ENCODE measurements around the gene CSAD.

Gene CSAD

DNA sequence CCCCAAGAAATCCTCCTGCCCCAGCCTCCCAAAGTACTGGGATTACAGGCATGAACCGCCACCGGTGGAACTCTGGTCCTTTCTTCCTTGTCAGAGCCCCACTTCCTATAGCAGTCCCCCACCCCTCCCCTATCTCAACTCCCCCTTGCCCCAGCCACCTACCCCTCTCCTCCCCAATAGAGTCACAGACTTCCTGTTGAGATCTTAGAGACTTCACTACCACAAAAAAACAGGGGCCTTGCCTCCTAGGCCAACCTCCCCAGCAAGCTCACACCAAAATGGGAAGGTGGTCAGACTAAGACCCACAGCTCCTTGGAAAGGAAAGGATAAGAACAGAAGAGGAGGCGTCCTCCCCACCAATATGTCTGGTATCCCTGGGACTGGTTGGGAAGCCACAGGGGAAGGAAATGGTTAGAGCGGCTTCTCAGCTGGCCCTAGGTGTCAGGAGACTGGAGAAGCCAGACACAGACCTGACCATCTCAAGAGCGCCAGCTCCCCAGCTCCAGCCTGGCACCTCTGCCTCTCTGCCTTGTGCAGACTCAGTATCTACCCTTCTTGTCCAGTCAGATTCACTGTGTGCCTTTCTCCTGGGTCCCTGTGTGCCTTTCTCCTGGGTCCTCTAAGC lies 17.9 kb upstream of the CSAD start:
- no peak for DNase-seq (ENCODE audit: low spot score)

DNA sequence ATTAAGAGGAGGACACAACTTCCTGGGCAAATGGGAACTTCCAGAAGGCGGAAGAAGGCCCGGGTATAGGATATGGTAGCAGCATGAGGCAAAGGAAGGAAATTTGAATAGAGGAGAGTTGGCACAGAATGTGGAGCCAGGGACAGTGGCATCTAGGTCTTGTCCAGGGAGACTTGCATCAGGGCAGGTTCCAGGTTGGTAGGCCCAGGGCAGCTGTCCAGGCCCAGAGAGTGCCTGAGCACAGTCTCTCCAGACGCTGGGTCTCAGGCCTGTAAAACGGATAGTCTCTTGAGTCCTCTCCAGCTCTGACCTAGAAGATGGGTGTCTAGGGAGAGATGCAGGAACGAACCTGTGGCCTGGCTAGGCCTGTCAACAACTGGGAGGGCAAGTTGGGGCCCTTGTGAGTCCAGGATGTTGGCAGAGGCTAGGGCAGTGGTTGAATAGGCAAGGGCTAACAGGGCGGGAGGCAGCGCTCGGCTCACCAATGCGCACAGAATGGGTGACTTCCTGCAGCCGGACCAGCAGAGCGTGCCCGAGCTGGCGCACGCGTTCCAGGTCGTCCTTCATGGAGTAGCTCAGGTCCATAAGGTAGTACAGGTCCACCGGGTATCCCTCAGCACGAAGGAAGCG lies 16.4 kb upstream of the CSAD start:
- DNase-seq (ENCODE audit: low spot score), result no peak

DNA sequence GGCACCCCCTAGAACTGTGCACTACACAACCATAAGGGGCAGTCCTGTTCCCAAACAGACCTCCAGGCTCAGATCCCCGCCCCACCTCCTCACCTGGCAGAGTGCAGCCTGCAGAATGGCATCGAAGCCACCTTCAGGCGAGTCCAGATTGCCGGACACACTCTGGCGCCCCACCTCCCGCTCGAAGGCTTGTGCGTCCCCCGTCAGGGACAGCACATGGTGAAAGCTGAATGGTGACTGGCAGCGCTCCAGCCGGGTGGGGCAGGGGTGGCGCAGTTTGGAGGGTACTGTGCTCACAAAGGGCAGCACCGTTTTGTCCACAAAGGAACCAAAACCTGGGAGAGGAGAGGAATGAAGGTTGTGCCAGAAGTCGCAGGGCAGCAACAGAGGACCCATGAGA lies 15.8 kb upstream of the CSAD start:
- no peak for DNase-seq (ENCODE audit: low spot score)

DNA sequence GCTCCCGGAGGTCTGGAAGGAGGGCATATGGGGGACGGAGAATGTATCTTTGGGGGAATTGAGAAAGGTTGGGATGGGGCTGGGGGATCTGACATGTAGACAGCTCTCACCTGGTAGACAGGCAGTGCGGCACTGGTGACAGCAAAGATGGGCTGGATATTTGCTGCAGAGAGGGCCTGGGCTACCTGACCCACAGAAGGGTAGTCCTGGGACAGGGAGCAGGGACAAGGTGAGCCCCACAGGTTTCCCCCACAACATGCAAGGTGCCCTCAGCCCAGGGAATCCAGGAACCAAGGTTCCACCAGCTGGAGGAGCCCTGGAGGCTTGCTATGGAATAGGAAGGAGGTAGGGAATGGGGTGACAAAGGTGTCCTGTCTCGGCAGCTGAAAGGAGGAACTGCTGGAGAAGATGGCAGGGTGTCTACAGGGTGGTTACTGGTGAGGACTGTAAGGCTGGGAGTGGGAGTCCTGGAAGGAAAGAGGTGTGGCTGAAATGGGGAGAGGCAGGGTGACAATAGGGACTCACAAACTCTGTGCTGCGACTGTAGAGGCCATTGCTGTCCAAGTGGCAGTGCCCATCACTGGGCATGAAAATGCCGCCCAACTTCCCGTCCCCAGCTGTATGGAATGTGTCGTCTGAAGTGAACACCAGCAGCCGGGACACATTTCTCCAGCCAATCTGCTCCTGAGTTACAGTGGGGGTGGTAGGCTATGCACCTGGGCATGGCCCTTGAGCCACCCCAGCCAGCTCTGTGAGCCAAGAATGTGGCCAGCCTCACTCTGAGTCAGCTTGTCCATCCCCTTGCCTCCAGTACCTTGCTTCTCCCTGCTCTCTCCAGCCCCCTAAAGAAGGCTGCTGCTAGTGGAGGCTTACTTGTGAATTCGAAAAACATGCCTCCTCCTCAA lies 15.0 kb upstream of the CSAD start:
- DNase-seq (ENCODE audit: low spot score), result no peak

DNA sequence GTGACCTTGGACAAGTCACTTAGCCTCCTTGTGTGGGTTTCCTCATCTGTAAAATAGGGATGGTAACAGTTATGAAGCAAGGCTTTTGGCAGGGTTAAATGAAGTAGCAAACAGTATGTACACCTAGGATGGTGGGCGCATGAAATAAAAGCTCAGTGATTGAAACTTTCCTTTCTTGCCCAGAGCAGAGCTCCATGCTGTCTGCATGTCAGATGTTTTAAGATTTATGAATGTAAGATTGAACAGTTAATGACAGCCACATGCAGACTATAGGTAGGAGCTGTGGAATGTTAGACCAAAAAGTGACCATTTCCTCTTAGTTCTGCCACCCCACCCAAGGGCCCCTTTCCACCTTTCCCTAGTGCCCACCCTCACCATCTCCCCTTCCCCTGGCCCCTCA lies 14.2 kb upstream of the CSAD start:
- DNase-seq (ENCODE audit: low spot score), result no peak

DNA sequence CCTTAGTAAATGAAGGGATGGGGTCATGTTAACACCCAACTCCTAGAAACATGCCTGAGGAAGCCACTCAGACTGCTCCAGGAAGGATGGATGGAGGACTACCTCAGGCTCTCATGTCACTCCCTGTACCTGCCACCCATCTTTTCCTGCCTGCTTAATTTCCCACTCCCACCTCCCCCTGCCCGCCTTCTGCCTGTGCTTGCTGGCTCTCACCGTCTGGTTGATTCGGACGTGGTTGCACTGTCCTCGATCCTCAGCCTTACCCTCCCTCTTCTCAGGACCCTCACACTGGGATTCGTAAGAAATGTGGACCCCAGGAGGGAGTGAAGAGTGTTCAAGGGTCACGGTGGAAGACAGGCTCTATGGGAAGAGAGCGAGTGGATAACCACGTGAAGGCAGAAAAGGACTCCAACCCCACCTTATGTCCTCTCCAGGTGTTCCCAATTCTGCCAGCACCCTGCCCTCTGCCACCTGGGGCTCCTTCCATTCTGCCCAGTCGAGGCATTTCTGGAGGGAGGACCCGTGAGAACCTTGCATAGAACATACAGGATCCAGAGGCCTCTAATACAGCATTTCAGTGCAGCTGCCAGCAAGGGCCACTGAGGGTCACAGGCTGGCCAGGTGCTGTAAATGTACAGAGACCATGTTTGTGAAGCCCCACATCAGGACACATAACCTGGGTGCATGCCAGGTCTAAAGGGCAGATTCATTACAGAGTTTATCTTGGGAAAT lies 13.4 kb upstream of the CSAD start:
- no peak for DNase-seq (ENCODE audit: low spot score)

DNA sequence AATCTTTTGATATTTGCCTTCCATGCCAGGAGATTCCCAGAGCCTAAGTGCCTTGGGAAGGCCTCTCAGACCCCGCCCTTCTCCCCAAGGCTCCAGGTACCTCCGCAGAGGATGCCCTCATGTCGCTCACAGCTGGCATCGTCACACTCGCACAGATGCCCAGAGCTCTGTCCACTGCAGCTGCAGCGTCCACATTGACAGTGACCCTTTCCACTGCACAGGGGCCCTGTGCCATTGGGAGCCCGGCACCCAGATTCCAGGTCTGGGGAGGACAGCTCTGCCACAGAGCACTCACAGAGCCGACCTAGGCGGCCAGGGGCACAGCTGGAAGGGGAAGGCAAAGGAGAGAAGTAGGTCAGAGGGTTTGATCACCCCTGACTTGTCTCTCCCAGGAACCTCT lies 12.3 kb upstream of the CSAD start:
- no peak for DNase-seq (ENCODE audit: low spot score)

DNA sequence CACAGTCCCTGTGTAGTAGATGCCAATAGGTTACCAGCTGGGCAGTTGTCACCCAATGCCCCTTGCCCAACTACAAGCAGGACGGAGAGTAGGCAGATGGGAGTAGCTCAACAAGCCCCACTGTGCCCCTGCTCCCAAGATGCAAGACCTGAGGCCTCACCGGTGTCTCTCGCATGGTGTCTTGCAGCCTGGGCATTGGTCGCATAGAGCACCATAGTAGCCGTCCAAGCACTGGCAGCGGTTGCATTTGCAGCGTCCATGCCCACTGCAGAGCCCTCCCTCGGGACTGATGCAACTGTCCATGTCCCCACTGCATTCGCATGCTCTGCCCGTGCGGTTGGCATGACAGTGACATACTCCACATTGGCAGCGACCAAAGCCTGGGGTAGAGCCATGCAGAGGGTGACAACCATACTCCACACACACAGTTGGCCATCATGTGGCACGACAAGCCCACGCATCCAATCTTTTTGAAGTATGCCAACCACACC lies 11.9 kb upstream of the CSAD start:
- DNase-seq (ENCODE audit: low spot score), result no peak

DNA sequence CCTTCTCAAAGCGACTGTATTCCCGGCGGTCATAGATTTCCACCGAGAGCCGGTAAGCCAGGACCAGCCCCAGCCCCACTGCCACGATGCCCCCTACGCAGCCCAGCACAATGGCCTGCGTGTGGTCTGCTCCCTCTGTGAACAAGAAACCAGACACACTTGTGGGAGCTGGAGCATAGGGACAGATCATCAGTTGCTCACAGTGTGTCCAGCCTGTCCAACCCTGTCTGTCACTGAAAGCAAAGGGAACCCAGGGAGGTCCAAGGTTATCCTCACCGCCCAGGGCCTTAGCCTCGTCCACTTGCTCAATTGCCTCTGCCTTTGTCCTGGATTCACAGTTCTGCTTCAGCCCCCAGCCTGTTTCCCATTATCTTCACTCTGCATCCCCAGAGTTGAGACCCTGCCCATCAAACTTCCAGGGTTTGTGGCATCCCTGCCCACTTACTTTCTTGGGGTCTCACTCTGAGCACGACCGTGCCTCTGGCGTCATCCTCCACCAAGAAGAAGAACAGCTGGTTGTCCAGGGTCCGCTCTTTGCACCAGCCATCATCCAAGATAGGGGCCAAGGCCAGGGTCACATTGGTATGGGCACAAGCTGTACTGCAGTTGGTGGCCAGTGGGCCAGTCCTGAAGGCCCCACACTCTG lies 11.3 kb upstream of the CSAD start:
- no peak for DNase-seq (ENCODE audit: low spot score)

DNA sequence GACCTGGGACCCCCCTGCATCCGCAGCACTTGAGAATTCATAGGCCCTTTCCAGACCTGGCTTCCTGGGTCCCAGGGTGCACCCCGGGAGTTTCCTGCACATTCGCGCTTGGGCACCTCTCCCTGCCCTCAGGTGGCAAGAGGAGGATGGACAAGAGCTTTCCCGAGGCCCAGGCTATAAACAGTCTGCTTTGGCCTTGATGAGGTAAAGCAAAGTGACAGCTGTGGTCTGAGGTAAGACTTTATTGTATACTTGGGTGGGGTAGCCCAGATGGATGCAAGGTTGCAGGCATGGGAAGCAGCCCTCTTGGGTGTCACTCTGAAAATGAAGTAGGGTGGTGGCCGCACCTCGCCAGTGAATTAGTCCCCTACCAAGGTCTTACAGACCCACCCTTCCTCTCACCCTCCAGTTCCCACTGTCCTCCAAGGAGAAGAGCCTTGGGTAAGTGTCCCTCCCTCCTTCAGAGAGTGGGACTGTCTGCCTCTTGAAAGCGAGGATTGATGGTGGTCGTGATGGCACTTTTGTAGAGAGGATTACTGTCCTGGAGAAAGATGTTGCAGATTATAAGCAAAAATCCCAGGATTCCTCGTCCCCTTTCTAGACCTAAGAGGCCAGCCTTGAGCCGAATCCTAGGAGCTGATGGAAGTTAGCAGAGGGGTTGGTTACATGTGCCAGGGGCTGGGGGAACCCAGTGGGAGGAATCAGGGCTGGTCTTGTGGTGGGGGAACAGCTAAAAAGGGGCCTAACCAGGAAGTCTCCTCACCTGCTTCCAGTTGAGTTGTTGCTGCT lies 10.6 kb upstream of the CSAD start:
- DNase-seq (ENCODE audit: low spot score), result no peak

DNA sequence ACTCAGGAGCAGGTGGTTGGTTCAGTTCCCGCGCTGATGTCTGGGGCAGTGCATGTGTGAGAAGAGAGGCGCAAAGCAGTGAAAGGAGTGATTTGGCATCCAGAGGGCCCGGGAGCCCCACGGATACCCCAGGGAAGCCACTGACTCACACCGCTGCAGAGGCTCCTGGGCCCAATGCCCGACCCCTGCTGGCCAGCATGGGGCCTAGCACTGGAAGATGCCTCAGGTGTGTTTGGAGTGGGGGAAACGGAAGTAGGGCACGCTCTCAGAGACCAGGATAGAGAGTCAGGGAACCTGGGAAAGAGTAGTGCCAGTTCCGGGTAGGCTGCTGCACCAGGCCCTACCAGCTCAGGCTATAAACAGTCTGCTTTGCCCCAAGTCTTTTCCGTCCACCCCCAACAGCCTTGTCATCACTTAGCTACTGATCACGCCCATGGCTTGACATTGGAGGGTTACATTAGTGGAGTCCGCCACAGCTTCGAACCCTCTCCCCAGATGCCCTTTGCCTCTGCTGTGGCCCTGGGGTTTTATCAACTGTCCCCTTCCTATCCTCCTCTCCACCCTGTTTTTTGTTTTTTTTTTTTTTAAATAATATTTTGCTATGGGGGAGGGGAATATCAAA lies 9.5 kb upstream of the CSAD start:
- DNase-seq (ENCODE audit: low spot score), result peak; percentile 21

DNA sequence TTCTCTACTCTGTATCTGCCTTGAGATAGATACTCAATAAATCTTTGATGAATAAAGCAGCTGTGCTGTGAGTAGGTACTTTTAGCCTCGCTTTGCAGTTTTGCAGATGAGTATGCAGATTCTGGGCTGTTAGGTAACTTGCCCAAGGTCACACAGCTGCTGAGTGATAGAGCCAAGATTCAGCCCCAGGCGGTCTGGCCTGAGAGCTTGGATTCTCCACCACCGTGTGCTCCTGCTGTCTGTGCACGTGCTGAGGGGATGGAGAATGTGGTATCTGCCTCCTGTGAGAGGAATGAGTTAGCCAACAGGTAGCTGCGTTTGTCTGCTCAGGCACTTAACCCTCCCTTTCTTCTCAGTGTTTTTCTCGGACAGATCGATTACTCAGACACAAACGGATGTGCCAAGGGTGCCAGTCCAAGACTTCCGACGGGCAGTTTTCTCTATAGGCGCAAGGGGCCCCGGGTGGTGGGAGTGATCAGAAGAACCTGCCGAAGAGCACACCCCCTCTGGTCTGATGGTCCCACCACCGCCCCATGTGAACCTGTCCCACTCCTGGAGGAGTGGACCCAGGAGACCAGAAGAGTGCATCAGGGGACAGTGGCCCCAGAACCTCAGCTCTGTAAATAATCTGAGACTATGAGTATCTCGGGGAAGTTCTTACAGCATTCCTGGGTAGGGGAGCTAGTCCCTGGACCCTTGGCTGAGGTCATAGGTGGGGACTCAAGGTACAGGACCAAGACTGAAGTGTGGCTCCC lies 6.6 kb upstream of the CSAD start:
- DNase-seq (ENCODE audit: low spot score), result no peak

DNA sequence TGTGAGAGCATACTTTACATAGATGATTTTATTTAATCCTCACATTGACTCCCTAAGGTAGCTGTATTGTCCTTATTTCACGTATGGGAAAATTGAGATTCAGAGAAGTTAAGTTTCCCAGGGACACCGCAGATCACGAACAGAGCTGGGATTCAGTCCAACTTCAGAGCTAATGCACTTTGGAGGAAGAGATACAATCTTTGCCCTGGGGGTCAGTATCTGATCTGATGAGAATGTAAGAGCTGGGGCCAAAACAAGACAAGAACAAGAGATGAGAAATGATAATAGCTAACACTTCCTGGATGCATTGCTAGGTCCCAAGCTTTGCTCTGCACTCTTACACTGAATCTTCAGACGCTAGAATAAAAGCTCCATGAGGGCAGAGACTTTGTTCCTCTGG lies 6.0 kb upstream of the CSAD start:
- DNase-seq (ENCODE audit: low spot score), result no peak

DNA sequence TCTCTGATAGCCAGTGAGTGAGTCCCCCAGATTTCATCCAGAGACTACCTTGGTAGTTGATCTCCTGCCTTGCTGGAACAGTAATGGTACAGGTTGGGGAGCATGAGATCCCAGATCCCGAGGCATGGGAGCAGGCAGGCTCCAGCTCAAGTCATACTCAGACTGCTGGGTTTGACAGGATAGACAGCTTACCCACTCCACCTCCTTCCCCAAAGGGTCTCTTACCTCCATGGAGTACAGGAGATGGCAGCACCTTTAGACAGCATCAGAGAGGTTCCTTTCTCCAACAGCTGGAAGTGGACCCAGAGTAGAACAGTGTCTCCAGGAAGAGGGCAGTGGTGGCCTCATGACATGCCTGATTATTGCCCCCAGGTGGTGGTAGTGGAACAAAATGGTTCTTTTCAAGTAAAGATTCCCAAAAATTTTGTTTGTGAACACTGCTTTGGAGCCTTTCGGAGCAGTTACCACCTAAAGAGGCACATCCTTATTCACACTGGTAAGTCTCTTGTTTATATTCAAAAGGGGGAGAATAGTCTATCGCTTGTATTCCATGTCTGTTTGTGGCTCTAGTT lies 4.9 kb upstream of the CSAD start:
- no peak for DNase-seq (ENCODE audit: low spot score)

DNA sequence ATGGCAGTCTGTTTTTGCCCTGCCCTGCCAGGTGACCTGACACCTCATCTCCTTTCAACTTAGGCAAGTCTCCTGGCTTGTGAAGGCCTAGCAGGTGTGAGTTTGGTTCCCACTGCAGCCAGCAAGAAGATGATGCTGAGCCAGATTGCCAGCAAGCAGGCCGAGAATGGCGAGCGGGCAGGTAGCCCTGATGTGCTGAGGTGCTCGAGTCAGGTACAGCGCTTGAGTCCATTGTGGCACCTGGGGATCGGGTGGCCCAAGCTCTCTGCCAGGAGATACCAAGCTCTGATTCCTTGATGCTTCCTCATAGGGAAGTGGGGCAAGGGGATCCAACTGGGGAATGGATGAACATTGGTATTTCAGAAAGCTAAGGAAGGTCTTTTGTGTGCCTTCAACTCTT lies 4.1 kb upstream of the CSAD start:
- DNase-seq (ENCODE audit: low spot score), result no peak

DNA sequence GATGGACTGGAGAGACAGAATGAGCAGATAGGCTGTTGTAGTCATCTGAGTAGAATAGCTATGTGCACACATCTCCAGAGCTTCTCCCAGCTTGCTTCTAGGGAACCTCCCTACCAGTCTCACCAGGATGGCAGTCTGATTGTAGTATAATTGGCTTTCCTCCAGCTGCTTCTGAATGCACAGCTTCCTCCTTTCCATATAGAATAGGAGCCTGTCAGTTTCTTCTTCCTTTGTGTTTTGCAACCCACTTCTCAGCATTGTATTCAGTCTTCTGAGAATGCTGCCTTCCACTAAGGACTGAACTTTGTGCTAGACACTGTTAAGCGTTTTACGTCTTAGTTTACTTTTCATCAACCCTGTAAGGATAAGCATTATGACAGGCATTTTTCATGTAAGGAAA lies 2.2 kb upstream of the CSAD start:
- DNase-seq (ENCODE audit: low spot score), result no peak

DNA sequence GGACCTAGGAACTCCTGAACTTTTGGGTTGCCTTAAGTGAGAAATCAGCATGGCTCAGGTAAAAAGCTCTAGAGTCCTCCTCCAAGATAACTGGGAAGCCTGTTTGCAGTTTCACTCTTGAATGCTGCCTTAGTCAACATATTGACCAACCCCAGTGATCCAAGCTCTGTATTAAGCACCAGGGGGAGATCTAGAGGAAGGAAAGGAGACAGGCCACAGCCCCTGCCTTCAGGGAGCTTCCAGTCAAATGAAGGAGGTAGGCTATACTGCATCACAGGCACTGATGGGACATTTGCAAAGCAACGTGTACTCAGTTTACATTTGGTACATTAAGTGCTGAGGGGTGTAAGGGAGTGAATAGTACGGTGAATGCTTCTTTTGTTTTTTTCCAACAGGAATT lies 1.2 kb upstream of the CSAD start:
- DNase-seq (ENCODE audit: low spot score), result no peak

DNA sequence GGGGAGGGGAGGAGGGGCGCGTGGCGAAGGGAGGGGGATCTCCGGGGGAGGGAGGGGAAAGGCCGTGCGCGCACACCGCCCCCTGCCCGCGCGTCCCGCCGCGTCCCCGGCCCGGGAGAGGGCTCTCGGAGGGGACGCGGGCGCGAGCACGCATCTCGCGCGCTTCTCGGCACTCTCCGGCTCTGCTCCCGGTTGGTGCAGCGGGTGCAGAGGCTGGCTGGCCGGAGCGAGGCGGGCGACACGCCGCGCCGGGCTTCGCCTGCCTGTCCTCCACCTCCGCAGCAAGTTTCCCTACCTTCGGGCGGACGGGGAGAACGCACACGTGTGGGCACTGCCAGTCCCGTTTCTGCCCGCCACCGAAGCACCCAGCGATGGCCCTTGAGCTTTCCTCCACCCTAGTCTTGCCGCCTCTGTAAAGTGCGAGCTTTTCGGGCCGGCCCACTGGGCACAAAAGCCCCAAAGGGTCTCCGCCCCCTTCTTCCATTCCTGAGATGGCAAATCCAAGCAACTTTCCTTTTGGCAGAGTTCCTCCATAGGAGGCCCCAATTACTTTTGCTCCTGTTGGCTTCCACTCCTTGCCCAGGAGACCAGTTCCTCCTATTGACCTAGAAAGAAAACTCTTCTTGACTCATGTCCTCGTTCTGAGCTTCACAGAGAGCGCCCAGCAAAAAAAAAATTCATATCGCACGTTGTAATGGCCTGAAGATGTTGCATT lies 363 bp upstream of the CSAD start:
- peak; percentile 78 for DNase-seq (ENCODE audit: low spot score)

DNA sequence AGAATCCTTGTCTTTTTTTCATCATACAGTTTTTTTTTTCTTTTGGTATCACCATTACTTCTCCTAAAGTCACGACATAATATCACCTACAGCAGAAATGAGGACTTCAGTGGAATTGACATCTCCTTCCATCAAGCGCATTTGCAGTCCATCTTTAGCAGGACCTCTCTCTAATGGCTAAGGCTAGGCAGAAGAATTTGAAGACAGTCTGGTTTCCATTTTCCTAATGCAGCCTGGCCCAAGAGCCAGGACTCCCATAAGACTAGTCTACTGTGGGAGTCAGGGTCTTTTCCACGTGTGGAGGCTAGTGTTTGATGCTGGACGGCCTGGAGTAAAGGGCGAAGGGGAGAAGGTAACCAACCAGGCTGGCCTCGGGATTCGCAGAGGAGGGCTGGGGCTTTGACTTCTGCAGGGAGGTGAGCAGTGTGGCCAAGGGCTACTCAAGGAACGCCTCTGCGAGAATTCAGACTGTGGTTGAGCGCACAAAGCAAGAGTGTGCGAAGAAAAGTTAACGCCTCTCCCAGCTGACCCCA lies 972 bp downstream of the CSAD start:
- no peak for DNase-seq (ENCODE audit: low spot score)
